Measurements from ENCODE around the gene LYSMD1. TPM values are rescaled to one million over a fixed set of nuclear protein-coding genes. Genes with fewer than 3 reads are reported as not detected.

Gene LYSMD1
- total RNA-seq, 1 donor from 2014 or later: 12.0 TPM

DNA sequence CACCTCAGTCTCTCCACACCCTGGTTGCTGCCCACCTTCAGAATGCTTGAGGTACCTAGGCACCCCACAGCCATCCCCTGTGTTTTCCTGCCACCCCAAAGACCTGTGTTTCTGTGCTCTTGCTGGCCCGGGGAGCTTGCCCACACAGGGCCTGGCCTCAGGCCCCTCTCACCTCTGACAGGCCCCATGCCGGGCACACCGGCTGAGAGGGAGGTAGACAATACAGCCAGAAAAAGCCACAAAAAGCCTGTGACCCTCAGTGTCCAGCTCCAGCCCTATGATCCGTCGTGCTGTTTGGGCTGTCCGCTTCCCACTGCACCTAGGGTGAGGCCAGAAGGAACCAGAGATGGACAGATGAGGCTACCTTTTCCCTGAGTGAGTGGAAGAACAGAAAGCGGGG, 30.7 kb downstream of the LYSMD1 start:
- no peak overlapping the region for H3K4me3 ChIP-seq
- H3K27ac ChIP-seq (replicated peaks): no peak overlapping the region
- DNase-seq: no peak
- H3K27me3 ChIP-seq (ENCODE audit: low read depth): no peaks in the 10 kb centered on the region
- H3K36me3 ChIP-seq: peaks cover 78% of the 10 kb centered on the region
- no peaks in the 10 kb centered on the region for H3K9me3 ChIP-seq (replicated peaks)
- TF ChIP-seq, protein P1, sequence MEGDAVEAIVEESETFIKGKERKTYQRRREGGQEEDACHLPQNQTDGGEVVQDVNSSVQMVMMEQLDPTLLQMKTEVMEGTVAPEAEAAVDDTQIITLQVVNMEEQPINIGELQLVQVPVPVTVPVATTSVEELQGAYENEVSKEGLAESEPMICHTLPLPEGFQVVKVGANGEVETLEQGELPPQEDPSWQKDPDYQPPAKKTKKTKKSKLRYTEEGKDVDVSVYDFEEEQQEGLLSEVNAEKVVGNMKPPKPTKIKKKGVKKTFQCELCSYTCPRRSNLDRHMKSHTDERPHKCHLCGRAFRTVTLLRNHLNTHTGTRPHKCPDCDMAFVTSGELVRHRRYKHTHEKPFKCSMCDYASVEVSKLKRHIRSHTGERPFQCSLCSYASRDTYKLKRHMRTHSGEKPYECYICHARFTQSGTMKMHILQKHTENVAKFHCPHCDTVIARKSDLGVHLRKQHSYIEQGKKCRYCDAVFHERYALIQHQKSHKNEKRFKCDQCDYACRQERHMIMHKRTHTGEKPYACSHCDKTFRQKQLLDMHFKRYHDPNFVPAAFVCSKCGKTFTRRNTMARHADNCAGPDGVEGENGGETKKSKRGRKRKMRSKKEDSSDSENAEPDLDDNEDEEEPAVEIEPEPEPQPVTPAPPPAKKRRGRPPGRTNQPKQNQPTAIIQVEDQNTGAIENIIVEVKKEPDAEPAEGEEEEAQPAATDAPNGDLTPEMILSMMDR (IDR thresholded peaks at IDR 0.05; ENCODE audit: borderline replicate concordance): no peak
- intact Hi-C loops (cut with micrococcal nuclease): no loop called here
- H3K4me1 ChIP-seq: peaks cover 22% of the 10 kb centered on the region

GRCh38 chr1:151134396-151134795, 31.3 kb downstream of the LYSMD1 start:
- H3K4me1 ChIP-seq: peaks cover 22% of the 10 kb centered on the region
- TF ChIP-seq, protein P1 (IDR thresholded peaks at IDR 0.05; ENCODE audit: borderline replicate concordance): no peak
- no peaks in the 10 kb centered on the region for H3K9me3 ChIP-seq (replicated peaks)
- no peak overlapping the region for H3K27ac ChIP-seq (replicated peaks)
- peaks cover 72% of the 10 kb centered on the region for H3K36me3 ChIP-seq
- DNase-seq: no peak
- intact Hi-C loops (cut with micrococcal nuclease): no loop called here
- no peak overlapping the region for H3K4me3 ChIP-seq
- no peaks in the 10 kb centered on the region for H3K27me3 ChIP-seq (ENCODE audit: low read depth)

DNA sequence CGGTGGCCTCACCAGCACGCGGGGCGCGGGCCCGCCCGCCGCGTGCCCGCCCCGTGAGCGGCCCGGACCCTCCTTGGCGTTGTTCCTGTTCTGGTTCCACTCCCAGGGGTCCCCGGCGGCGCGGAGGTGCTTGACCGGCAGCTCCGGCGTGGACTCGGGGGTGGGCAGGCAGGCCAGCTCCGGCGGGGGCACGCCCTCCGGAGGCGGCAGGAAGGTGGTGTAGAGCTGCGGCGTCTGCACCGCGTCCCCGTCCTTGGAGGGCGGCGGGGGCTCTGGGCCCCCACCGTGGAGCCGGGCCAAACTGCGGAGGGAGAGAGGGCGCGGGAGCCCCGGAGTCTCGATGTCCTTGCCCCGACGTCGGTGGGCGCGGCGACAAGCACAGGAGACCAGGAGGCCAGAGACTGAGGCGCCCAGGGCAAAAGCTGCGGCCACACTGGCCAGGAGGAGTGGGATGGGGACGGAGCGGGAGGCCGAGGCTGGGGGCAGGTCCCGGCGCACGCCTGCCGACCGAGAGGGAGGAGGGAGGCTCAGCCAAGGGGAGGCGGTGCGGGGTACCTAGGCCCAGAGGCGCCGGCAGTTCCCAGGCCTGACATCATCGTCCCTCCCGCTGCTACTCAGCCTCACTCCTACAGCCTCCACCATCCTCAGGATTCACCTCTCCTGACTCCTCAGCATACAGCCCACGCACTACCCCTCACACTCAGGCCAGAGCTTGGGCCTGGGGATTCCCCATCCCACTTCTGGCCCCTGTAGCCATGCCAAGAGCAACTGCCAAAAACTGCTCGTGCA, 32.5 kb downstream of the LYSMD1 start:
- H3K4me3 ChIP-seq: no peak overlapping the region
- no peaks in the 10 kb centered on the region for H3K27me3 ChIP-seq (ENCODE audit: low read depth)

DNA sequence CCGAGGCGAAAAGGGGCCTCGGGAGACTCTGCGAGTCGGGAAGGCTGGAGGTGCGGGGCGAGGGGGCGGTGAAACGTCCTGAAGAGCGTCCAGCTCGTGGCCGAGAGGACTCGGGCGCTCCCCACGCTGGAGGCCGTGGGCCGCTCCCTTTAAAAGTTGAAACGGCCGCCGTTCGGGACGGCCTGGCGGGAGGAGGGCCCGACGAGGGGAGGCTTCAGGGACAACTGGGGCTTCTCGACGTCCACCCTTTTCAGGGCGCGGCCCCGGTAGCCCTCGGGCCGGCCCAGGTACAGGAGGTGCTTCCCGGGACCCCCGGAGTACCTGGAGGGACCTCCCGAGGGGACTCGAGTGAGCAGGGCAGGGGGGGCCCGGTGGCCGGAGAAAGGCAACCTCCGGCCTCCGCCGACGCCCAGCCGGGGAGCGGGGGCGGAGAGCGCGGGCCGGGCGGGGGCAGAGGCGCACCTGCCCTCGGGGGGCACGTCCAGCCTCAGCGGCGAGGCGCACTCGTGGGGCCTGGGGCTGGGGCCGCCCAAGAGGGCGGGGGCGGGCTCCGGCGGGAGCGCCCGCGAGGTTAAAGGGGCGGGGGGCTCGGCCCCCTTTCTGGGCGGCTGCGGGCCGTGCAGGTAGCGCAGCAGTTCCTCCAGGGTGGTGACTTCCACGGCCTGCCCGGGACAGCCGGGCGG, 33.2 kb downstream of the LYSMD1 start:
- Histone ChIP-seq H3K9me3 (replicated peaks) (no peaks in the 10 kb centered on the region), H3K27ac (replicated peaks) (peak overlapping the region; percentile 61), H3K27me3 (ENCODE audit: low read depth) (no peaks in the 10 kb centered on the region), H3K4me3 (peak overlapping the region; percentile 61), H3K36me3 (peaks cover 53% of the 10 kb centered on the region), H3K4me1 (peaks cover 22% of the 10 kb centered on the region)
- DNase-seq: no peak
- TF ChIP-seq, protein P1 (IDR thresholded peaks at IDR 0.05; ENCODE audit: borderline replicate concordance): no peak
- intact Hi-C loops (cut with micrococcal nuclease): no loop called here

More for the DNA sequence above, 32.5 kb downstream of the LYSMD1 start:
- H3K27ac ChIP-seq (replicated peaks): no peak overlapping the region
- DNase-seq: no peak
- peaks cover 60% of the 10 kb centered on the region for H3K36me3 ChIP-seq
- TF ChIP-seq, protein P1 (IDR thresholded peaks at IDR 0.05; ENCODE audit: borderline replicate concordance): no peak
- peaks cover 22% of the 10 kb centered on the region for H3K4me1 ChIP-seq
- intact Hi-C loops (cut with micrococcal nuclease): no loop called here
- H3K9me3 ChIP-seq (replicated peaks): no peaks in the 10 kb centered on the region

DNA sequence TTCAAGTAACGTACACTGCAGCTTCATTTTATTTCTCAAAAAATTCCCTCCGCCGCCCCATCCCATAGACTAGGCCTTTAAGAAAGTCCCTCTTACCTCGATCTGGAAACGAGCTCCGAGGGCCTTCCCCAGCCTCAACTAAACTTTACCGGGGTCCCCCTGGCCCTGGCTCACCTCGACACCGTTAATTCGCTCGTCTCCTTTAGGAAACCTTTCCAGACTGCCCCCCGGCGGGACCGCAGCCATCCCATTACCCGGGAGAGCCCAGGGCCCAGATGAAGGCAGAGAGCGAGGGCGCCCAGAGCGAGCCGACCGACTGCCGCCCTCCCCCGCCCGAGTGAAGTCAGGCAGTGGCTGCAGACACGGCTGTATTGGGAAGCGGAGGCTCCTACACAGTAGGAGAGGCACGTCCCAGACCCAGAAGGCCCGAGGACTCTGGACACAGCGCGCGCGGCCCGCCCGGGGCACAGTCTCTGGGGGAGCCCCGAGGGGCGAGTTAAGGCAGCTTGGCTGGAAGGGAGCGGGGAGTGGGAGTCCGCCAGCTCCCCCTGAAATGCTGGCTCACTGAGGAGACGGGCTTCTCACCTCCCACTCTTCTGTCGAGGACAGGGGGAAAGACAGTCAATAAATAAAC, 33.9 kb downstream of the LYSMD1 start:
- H3K36me3 ChIP-seq: peaks cover 46% of the 10 kb centered on the region
- intact Hi-C loops (cut with micrococcal nuclease): no loop called here
- TF ChIP-seq, protein P1 (IDR thresholded peaks at IDR 0.05; ENCODE audit: borderline replicate concordance): no peak

More for the DNA sequence above, 33.9 kb downstream of the LYSMD1 start:
- H3K27ac ChIP-seq (replicated peaks): peak overlapping the region; percentile 61
- H3K9me3 ChIP-seq (replicated peaks): no peaks in the 10 kb centered on the region
- H3K4me3 ChIP-seq: peak overlapping the region; percentile 61
- no peak for DNase-seq
- H3K27me3 ChIP-seq (ENCODE audit: low read depth): no peaks in the 10 kb centered on the region
- peaks cover 22% of the 10 kb centered on the region for H3K4me1 ChIP-seq

Measured in left ventricle myocardium inferior (tissue), 1 donor.